GM18873 (cell line): ENCODE results near the gene CYP4A11.
"Not testable (repeated sequence)": the region's sequence is repeated elsewhere in the genome, so short reads cannot be mapped to it uniquely, and the experiment has no call there.

ENCODE experiments used
- ATAC-seq: cut with Tn5 transposase; IDR thresholded peaks from one replicate; pipeline ENCODE4 v1.9.1; 2021; ENCODE audit warnings: mild to moderate bottlenecking, moderate library complexity, moderate number of reproducible peaks; ENCODE audit not compliant: unreplicated experiment, low FRiP score

Gene CYP4A11

GRCh38 chr1:46941135-46941694 is at the start of gene CYP4A11:
TSS of gene CYP4A11 (minus strand) at chr1:46941476. CDS start at chr1:46941433, 43 bp downstream.
- no peak for ATAC-seq

DNA sequence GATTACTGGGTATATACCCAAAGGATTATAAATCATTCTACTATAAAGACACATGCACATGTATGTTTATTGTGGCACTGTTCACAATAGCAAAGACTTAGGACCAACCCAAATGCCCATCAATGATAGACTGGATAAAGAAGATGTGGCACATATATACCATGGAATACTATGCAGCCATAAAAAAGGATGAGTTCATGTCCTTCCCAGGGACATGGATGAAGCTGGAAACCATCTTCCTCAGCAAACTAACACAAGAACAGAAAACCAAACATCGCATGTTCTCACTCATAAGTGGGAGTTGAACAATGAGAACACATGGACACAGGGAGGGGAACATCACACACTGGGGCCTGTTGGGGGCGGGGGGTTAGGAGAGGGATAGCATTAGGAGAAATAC is 49.3 kb upstream of the CYP4A11 start:
- ATAC-seq, result not testable (repeated sequence)

DNA sequence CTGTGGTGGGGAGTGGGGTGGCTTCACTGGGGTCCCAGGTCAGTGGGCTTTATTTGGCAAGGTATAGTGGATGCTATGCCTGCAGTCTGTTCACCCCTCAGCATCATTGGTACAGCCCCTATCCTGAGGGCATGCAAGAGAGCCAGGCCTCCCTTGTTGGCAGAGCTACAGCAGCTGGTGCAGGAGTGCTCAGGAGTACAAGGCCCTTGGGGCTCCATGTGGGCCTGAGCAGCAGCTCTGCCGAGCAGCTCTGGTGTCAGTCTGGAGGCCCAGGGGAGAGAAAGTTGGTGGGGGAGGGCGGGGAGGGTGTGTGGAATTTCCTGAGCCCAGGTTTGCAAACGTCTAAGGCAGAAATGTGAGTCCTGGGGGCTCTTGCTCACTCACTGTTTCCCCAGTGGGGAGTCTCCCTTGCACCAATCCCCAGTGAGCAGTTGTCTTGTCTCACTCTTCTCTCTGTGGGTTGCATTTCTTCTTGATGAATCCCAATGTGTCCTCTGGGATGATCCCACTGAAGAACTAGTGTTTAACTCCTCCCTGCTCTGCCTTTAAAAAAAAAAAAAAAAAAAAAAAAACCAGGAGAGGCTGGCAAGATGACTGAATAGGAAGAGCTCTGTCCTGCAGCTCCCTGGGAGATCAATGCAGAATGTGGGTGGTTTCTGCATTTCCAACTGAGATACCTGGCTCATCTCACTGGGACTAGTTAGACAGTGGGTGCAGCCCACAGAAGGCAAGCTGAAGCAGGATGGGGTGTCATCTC is 42.7 kb upstream of the CYP4A11 start:
- ATAC-seq, result no peak

DNA sequence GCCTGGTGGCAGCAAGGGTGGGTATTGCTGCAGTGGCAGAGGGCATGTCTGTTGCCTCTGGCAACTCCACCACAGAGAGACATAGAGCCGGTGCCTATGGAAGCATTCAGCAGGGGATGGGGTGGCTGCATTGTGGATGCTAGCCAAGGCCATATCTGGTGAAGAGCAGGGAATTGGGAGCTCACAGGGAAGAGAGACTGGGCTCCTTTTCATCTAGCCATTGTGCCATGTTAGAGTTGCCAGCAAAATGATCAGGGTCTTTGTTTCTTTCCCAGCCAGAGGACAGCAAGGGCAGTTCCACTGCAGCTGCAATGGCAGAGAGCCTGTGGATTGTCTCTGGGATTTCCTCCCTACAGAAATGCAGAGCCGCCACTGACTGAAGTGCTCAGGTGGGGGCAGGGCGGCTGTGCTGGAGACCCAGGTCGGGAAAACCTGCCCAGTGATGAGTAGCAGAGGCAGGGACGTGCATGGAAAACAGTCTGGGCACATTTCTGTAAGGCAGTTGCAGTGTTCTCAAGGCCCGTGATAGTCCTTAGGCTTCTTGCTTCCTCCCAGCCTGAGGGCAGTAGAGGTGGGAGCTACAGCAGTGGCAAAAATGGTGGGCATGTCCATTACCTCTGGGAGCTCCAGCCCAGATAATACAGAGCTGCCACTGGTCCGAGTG is 42.0 kb upstream of the CYP4A11 start:
- no peak for ATAC-seq

DNA sequence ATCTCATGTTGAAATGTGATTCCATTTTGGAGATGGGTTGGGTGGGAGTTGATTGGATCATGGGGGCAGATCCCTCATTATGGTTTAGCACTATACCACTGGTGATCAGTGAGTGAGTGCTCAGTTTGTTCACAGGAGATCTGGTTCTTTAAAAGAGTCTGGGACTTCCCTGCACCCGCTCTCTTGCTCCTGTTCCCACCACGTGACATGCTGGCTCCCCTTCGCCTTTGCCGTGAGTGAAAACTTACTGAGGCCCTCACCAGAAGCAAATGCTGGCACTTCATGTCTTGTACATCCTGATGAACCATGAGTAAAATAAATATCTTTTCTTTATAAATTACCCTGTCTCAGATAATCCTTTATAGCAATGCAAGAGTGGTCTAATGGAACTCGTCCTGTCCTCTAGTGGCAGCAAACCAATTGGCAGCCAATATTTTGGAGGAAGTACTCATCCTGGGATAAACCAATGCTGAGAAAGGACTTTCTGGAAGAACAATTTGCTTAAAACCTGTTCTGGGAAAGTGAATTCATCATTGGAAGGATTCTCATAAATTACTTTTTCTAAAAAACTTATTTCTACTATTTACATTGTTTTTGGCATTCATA is 27.8 kb upstream of the CYP4A11 start:
- no peak for ATAC-seq

- not testable (repeated sequence) for ATAC-seq
Observed at GRCh38 chr1:46962272-46962671, 21.0 kb upstream of the CYP4A11 start.

DNA sequence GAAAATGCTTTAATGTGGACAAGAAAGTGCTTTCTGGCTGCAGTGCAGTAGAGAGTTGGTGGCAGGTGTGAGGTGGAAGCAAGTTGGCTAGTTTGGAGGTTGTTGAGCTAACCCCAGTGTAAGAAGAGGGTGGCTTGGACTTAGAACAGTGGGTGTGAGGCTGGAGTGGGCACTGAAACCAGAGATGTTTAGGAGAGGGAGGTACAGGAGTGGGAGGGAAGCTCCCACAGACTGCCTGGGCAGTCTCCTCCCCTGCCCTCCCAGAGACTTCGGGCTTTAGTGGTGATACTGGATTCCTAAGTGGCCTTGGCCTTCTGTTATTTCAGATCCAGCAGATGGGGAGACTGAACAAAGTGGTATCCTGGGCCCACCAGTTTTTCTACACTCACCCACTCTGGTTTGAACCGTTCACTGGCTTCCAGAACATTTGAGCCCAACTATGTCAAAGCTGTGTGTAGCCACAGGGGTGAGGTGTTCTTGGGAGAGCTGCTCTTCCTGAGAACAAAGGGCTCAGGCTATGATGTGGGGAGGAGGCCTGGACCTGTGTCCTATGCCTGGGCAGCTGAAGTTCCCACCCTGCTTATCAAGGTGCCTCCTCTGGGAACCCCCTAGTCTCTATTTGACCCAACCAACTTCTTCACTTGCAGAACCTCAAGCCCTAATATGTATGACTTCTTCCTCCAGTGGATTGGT is 19.9 kb upstream of the CYP4A11 start:
- no peak for ATAC-seq

DNA sequence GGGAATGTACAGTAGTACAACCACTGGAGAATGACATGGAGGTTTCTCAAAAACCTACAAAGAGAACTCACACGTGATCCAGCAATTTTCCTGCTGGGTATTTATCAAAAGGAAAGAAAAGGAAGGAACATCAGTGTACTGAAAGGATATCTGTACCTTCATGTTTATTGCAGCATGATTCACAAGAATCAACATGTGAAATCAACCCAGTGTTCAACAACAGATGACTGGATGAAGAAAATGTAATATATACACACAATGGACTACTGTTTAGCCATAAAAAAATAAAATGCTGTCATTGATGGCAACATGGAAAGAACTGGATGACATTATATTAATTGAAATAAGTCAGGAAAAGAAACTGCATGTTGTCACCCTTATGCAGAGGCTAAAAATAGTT is 19.0 kb upstream of the CYP4A11 start:
- ATAC-seq, result no peak

DNA sequence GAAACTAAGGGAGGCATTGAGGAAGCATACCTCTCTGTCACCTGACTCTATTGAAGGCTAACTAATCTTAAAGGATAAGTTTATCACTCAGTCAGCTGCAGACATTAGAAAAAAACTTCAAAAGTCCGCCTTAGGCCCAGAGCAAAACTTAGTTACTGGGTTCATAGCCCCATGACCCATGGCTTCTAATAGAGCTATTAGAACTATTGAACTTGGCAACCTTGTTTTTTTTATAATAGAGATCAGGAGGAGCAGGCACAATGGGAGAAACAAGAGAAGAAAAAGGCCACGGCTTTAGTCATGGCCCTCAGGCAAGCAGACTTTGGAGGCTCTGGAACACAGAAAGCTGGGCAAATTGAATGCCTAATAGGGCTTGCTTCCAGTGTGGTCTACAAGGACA is 13.8 kb upstream of the CYP4A11 start:
- not testable (repeated sequence) for ATAC-seq

GRCh38 chr1:46953847-46954246 is 12.6 kb upstream of the CYP4A11 start:
- ATAC-seq, result not testable (repeated sequence)

GRCh38 chr1:46949417-46949666 is 8.1 kb upstream of the CYP4A11 start:
- ATAC-seq, result not testable (repeated sequence)

DNA sequence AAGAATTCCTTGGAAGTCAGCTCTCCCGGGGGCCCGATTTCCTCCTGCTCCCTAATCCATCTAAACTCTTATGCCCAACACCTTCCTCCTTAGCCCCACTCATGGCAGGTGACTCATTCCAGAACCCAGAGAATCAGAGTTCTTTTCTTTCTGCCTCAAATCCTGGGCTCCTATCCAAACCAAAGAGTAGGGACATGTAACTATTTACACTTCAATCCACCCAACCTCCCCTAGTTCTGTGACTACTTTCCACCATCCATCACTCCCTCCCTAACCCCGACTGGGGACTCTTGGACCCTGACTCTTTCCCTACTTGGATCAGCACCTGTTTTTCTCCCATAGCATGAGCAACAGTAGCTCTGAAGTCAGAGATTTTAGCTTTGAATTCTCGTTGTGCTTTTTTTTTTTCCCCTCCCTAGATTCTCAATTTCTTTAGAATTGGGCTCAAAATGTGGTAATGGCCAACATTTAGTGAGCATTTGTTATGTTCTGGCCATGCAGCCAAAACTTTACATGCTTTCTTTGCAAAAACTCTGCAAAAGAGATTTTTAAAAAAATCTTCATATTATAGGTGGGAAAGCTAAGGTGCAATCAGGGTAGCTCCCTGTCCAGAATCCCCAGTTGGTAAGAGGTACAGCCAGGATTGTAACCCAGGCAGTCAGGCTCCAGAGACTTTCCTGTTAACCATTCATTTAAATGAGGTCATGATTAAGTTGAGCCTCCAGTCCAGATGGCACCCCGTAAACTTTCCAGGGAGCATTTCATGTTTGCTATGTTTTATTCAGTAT is 7.5 kb upstream of the CYP4A11 start:
- ATAC-seq, result no peak

DNA sequence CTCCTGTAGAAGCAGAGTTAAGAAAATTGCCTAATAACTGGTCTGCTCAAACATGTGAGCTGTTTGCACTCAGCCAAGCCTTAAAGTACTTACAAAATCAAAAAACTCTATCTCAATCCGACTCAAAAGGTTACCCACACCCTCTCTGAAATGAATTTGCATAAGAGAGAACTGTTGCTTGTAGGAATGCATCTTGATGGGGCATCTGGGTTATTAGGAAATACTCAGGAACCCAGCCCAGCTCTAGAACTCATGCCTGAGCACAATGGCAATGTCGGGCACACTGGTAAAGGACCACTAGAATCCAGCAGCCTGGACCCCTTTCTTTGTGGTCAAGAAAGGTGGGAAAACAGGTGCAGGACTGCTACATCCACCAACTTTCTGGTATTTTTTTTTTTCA is 6.4 kb upstream of the CYP4A11 start:
- ATAC-seq, result not testable (repeated sequence)

- no peak for ATAC-seq
Observed at GRCh38 chr1:46942086-46942485, 810 bp upstream of the CYP4A11 start.

DNA sequence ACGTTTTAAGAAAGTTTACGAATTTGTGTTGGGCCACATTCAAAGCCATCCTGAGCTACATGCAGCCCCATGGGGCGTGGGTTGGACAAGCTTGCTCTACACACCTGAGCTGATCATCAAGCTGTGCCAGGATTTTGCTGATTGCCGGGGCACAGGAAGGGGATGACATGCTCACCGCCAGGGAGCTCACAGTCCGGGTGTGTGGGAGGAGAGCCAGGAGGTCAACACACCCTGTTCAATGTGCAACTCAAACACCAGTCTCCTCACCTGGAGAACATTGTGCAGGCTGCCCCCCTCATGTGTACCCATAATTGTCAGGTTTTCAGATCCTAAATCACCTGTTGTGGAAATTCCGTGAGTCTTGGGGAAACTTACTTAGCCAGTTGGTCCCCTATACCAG is 969 bp downstream of the CYP4A11 start:
- ATAC-seq, result no peak

- no peak for ATAC-seq
Observed at GRCh38 chr1:46937270-46937669, 4.0 kb downstream of the CYP4A11 start.

DNA sequence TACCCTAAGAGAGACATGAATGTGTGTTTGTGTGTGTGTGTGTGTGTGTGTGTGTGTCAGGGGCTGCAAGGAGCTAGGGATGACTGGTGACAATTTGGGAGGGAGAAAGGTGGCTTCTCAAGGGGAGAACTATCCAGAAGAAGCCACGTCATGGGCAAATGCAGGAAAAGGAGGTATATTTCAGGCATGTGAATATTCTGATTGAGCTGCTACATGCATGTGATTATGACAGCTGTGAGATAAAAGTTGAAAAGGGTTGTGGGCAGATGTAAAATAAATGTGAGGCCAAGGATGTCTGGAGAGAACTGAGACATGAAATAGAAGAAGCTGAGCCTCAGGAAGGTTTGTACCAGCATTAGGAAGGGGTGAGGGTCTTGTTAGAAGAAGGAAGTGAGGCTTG is 4.5 kb downstream of the CYP4A11 start:
- no peak for ATAC-seq

DNA sequence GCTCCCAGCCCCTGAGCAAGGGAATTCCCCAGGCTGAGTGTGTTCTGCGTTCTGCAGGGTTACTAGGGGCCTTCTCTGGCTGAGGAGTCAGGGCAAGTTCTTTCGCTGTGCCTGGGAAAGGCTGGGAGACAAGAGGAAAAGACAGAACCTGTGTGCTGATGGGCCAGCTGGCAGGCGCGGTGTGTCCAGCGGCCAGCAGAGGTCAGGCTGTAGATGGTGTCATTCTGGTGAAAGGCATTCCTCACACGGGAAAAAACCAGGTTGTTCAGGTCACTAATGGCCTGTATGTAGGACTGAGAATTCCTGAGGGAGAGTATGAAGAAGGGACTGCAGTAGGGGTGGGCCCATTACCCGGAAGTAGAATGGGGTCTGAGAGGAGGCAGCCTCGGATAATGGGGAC is 6.4 kb downstream of the CYP4A11 start:
- not testable (repeated sequence) for ATAC-seq

- not testable (repeated sequence) for ATAC-seq
Observed at GRCh38 chr1:46932020-46932419, 9.3 kb downstream of the CYP4A11 start.

- ATAC-seq, result no peak
Observed at GRCh38 chr1:46931151-46931550, 10.1 kb downstream of the CYP4A11 start.
